DMS153 treated with DMSO at 0.1 percent for 48 hours (cell line): ENCODE measurements around the gene GABARAP.
"Not testable (repeated sequence)": the region's sequence is repeated elsewhere in the genome, so short reads cannot be mapped to it uniquely, and the experiment has no call there.

Experiments
- DNase-seq: peaks from one replicate; lab custom pipeline; 2025; ENCODE audit not compliant: unreplicated experiment; lab: John Stamatoyannopoulos, UW

Gene GABARAP

DNA sequence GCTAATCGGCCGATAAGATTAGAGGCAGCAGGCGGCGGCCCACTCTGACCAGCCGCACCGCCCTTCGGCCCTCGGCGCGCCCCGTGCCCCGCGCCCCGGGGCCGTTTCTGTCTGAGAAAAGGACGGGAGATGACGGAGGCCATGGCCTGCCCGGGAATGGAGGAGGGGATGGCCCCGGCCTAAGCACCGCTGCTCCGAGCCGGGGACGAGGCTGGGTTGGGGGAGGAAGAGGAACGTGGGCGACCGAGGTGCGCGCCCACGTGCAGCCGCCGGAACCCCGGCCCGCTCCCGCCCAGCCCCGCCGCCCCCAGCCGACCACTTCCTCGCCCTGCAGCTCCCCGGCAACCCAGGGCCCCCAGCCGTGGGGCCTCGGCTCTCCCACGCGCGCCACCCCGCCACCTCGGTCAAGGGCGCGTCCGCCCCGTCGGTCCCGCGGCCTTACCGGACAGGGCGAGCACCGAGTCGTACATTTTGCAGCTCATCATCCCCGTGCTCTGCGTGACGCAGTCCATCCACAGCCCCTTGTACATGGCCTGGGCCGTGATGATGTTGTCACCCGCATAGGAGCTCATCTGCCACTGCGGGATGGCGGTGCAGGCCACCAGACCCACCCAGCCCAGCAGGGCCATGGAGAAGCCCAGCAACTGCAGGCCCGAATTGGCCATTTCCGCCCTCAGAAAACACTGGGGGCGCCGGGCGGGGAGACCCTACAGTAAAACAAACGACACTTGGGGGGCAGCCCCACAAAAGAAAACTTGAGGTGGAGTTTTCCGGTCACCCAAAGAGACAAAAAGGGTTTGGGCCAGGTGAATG is 19.3 kb upstream of the GABARAP start:
- DNase-seq = no peak

DNA sequence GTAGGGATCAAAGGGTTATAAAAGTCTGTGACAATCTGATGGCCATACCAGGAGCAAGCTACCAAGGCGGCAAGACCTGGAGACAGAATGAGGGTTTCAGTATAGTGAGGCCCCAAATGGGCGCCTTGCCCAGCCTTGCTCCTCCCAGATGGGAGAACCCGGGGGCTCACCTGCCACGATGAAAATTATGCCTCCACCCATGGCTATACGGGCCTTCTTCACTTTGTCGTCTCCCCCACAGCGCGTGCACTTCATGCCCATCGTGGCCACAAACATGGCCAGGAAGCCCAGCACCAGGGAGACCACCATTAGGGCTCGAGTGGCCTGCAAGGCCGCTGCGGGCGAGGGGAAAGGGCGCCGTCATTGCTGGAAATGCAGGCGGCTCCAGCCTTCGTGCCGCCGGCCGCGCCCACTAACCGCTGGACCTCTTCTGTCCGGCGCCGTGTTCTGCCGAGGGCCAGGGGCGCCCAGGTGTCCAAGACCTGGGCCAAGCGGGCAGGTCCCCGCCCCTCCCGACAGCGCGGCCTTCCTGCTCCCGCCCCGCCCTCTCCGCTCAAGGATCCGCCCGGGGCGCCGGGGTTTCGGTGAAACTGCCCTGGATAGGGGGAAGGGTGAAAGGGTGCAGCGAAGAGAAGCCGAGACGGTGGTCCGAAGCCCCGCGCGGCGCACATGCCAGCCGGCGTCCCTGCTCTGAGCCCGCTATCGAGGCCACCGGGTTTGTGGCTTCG is 18.6 kb upstream of the GABARAP start:
- DNase-seq = no peak

DNA sequence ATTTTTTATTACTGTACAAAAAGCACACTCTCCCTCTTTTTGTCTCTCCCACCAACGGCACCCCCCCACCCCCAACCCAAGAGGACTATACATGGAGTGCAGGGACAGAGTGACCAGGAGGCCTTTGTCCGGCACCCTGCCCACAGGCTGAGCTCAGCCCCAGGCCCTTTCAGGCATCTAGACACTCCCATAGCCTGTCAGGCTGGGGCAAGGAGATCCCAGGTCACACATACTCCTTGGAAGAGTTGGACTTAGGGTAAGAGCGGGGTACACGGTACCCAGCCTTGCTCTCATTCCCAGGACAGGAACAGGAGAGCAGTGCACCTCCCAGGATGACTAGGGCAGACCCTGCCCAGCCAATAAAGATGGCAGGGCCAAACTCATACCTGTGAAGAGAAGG is 17.9 kb upstream of the GABARAP start:
- no peak for DNase-seq

DNA sequence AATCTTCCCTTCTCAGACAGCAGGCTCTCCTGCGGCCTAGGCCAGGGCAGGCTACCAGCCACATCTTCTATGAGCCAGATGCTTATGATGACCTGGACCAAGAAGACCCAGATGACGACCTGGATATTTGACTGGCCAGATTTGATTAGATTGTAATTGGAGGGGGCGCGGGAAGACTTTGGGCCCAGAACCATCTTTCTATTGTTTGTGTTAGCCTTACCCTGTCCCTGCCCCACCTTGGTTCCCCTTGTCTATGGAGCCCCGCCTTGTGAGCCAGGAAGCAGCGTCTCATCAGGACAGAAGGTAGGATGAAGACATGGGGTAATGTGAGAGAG is 17.3 kb upstream of the GABARAP start:
- no peak for DNase-seq

- DNase-seq = no peak
Observed at GRCh38 chr17:7258731-7259554, 16.7 kb upstream of the GABARAP start.

DNA sequence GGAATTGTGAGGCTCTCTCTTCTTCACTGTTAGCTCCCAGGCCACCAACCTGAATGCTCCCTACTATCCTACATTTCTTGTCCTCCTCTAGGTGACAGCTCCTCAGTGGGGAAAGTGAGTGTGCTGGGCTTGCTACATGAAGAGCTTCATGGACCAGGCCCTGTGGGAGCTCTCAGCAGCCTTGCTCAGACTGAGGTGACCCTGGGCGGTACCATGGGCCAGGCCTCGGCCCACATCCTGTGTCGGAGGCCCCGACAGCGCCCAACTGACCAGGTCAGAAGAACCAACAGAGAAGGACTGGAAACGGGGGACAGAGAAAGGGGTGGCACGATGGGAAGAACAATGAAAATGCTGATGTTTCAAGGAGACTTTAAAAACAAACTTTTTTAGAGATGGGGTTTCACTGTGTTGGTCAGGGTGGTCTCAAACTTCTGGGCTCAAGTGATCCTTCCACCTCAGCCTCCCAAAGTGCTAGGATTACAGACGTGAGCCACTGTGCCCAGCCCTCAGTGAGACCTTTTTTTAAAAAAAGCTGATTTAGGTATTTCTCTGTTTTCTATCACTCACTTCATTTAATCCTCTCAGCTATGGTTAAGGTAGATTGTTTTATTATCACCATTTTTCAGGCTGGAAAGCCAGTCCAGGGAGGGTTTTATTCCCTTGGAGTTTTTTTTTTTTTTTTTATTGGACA is 14.7 kb upstream of the GABARAP start:
- no peak for DNase-seq

DNA sequence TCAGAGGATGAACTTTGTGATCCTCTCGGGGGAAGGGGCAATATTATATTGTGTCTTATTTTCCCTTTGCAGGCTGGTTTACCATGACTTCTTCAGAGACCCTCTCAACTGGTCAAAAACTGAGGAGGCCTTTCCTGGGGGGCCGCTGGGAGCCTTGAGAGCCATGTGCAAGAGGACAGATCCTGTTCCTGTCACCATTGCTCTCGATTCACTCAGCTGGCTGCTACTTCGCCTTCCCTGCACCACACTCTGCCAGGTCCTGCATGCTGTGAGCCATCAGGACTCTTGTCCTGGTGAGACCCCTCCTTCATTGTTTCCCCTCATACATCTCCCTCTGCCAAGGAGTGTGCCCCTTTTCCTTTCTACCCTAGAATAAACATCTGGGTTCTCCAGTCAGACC is 12.3 kb upstream of the GABARAP start:
- no peak for DNase-seq

DNA sequence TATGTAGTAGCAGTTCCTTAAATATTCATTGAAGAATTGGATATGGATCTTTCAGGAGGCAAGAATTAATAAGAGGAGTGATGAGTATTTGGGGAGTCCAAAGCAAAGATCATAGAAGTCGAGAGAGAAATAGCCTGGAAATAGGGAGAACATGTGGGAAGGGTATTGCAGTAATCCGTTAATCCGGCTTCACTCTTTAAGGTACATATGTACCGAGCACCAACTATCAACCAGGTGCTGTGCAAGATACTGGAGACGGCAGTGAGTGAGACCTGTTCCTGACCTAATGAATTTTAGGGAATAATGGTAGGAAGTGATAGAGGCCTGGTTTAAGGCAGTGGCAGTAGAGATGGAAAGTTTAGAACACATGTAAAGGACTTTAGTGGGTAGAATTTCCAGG is 10.8 kb upstream of the GABARAP start:
- no peak for DNase-seq

DNA sequence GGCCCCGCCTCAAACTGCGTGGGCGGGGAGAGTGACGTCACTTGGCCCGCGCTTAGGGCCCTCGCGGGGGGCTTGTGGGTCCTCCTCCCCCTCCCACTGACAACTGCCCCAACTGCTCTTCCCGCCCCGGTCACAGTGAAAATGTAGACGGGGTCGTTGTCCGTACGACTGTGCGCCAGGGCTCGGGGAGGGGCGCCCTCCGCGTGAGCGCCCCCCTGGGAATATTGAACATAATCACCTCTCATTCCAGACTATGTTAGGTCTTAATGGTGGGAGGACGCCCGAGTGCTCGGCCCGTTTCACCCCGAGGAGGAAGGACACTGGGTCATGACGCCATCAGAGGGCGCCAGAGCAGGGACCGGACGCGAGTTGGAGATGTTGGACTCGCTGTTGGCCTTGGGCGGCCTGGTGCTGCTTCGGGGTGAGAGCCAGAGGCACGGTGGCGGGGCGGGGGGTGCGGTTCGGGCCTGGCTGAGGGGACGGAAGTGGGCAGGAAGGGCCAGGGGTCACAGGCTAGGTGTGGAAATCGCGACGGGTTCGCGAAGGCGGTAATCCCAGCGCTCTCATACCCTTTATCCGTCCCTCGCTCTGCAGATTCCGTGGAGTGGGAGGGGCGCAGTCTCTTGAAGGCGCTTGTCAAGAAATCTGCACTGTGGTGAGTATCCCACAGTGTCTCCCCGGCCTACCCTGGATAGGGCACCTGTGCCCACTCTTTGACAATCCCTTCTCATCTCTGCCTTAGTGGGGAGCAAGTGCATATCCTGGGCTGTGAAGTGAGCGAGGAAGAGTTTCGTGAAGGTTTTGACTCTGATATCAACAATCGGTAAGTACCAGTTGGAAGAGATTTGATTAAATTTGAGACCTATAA is 10.2 kb upstream of the GABARAP start, which contains the start of gene ELP5:
Gene ELP5, plus strand, starts transcription at position 40 of the 868 bp plus-strand sequence. Its CDS starts 336 bp downstream, at position 376.
- DNase-seq = peak; percentile 16

DNA sequence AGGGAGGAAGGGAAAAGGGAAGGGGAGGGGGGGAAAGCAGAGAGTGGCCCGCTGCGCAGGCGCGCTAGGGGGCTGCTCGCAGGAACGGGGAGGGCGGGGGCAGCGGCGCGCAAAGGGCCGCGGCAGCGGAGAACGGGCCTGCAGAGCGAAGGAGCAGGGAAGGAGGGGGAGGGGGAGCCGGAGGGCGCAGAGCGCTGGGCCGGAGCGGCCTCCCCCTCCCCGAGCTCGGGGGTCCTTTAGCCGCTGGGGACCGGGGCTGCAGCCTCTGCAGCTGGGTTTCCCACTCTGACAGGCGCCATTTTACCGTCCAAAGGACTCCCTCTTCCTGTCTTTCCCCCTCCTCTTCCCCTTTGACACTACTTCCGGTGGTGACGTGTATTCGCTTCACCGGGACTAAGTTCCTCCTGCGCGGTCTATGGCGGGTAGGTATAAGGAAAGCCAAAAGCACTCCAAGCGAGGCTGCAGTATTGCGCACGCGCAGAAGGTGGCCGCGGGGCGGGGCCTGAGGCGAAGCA is 9.5 kb upstream of the GABARAP start, which contains the start of gene CTDNEP1:
Gene CTDNEP1, minus strand, starts transcription at position 74 of the 515 bp plus-strand sequence. CDS start 438 bp downstream, outside the sequence.
- DNase-seq = peak; percentile 64

GRCh38 chr17:7250695-7251627 is 8.7 kb upstream of the GABARAP start:
- no peak for DNase-seq

- no peak for DNase-seq
Observed at GRCh38 chr17:7249830-7250229, 7.6 kb upstream of the GABARAP start.

DNA sequence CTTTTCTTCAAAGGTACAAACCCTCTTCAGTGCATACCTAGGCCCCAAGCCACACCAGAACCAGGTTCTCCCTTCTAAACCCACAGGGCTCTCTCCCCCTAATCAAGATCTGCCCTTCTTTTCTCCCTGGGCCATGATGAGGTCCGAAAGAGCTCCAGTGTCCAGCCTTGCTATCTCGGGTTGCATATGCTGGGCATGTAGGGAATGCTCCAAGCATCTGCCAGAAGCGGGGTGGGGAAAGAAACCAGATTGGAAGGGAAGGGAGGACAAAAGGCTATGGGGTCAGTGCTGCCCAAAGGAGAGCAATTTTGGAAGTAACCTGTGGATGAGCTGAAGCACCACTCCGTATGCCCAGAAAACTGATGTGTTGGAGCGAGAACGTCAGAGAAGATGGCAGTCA is 7.0 kb upstream of the GABARAP start:
- no peak for DNase-seq

DNA sequence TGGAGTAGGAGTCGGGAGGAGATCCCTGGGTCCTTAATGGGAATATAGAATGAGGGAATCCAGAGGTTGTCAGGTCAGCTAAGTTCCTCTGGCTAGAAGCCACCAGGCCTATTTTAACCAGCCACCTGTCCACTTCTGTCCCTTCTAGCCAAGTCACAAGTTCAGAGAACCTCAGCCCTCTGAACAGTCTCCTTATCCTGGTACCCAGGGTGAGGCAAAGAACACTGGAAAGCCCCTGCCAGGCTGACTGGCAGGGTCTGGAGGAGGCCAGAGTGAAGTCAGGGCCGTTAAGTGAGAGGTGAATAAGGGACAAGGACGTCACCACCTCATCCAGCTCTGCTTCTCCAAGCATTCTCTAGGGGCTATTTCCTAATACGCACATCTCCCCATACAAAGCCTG is 6.5 kb upstream of the GABARAP start:
- DNase-seq = no peak

GRCh38 chr17:7246779-7247178 is 4.5 kb upstream of the GABARAP start:
- no peak for DNase-seq

DNA sequence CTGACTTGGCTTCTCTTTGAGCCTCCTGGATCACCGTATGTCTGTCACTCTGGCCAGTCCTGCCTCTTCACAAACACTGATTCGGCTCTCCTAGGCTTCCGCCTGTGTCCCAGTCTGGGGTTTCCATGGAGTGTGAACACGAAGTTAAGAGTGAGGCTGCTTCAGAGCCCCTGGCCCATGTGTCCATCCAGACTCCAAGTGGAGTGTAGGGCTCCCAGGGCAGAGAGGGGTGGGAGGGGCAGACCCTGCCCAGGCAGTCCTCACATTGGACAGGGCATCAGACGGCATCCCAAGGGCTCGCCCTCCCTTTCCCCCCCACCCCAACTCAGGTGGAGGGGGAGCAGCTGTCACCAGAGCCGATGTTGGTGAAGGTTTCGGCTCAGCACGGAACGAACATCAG is 1.6 kb upstream of the GABARAP start:
- not testable (repeated sequence) for DNase-seq

DNA sequence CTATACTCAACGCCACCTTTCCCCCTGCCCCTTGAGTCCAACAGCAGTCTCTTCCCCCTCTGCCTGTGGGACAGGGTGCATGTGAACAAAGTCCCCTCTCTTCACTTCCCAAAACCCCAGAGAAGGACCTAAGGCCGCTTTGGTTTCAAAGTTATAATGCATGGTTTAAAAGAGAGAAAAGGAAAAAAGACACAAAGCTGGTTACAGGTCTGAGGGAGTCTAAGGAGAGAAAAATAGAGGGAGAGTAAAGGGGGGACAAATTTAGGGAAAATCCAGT is 1.1 kb upstream of the GABARAP start:
- no peak for DNase-seq

GRCh38 chr17:7242717-7243452 is 636 bp upstream of the GABARAP start:
- peak; percentile 47 for DNase-seq
